ENCODE data around the gene HRH1.

DNA sequence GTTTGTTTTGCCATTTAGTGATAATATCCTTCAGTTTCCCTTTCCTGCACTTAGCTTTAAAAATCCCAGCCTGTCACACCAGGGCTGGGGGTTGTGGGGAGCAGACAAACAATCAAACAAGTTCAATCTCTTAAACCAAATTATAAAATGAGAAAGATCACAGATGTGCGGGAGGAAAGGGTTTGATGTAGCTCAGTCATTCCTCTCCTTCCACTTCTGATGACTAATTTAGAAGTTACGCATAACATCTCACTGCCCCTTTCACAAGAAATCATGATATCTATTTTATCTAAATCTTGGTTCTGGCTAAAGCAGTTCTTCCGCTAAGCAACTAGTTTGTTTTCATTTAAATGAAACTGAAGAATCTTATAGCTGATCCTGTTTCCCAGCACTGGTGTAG lies 83.8 kb downstream of the HRH1 start:
- TF ChIP-seq SIN3A (IDR thresholded peaks at IDR 0.05; ENCODE audit: borderline replicate concordance, insufficient read depth, low read depth, low read length), result no peak
- TF ChIP-seq, protein P1, sequence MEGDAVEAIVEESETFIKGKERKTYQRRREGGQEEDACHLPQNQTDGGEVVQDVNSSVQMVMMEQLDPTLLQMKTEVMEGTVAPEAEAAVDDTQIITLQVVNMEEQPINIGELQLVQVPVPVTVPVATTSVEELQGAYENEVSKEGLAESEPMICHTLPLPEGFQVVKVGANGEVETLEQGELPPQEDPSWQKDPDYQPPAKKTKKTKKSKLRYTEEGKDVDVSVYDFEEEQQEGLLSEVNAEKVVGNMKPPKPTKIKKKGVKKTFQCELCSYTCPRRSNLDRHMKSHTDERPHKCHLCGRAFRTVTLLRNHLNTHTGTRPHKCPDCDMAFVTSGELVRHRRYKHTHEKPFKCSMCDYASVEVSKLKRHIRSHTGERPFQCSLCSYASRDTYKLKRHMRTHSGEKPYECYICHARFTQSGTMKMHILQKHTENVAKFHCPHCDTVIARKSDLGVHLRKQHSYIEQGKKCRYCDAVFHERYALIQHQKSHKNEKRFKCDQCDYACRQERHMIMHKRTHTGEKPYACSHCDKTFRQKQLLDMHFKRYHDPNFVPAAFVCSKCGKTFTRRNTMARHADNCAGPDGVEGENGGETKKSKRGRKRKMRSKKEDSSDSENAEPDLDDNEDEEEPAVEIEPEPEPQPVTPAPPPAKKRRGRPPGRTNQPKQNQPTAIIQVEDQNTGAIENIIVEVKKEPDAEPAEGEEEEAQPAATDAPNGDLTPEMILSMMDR (IDR thresholded peaks at IDR 0.05), result no peak

All from Panc1 (cell line).